HG02884 (cell line): Measurements from ENCODE around the gene DHX40.
"Not testable (repeated sequence)": the region's sequence is repeated elsewhere in the genome, so short reads cannot be mapped to it uniquely, and the experiment has no call there.

Source experiments
- ATAC-seq: cut with Tn5 transposase; IDR thresholded peaks from one replicate; pipeline ENCODE4 v1.9.1; 2021; ENCODE audit warnings: mild to moderate bottlenecking, moderate library complexity; ENCODE audit not compliant: unreplicated experiment

DHX40 gene

DNA sequence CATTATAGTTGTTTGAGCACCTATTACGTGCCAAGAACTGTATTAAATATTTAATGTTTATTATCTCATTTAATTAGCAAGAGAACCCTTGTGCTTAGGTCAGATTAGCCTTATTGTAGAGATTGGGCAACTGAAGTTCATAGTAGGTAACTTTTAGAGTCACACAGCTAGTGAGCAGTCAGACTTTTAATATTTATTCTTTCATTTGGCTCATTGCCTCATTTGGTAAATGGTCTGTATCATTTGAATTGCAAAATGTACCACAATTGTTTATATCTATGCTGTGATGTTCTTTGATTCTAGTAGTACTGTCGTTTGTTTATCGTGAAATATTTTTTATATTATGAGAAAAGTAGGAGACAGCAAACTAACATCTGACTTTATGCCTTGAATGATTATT, 61.9 kb downstream of the DHX40 start:
- ATAC-seq: no peak

DNA sequence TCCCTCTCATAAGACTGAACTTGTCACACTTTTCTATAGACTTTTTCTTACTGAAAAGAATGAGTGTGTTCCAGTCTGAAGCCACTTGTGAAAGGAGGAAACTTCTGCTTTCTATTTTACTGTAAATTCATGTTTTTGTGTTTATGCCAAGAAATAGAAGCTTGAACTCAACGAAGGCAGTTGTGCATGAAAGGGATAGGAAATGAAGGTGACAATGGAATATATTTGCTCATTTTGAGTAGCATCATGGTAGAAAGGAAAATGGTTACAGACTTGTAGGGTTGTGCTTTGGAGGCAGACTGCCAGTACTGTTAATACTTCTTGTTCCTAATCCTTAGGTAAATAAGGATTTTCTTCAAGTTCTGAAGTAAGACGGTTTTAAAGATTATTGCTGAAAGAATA, 62.4 kb downstream of the DHX40 start:
- ATAC-seq: no peak

DNA sequence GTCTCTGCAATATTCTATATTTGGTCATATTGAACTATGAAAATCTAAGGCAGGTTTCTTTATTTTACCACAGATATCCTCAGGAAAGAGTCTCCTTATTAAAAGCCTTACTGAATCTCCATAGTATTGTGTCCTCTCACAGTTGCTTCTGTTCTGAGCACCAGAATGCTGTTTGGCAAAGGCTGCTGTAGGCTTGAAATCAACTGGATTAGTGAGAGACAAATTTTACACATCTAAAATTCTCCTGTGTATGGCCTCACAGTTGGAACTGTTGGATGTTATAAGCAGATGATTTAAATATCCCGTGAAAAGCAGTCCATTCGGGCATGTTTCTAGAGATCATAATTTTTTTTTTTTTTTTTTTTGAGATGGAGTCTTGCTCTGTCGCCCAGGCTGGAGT, 63.8 kb downstream of the DHX40 start:
- ATAC-seq: no peak

DNA sequence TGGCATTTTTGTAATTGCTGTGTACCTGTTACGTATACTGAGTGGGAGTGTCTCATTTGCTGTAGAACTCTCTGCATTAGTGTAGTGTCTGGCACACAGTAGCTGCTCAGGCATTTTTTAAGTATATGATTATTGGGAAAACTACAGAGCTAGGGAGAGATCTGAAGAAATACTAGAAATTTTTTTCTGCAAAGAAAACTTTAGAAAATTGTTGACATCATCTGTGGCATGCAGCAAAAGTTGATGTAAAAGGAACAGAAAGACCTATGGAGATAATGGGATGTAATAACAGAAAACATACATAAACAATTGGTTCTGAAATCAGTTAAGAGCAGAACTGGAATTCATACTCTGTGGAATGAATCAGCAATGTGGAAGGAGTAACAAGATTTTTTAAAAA, 65.9 kb downstream of the DHX40 start:
- ATAC-seq: no peak

DNA sequence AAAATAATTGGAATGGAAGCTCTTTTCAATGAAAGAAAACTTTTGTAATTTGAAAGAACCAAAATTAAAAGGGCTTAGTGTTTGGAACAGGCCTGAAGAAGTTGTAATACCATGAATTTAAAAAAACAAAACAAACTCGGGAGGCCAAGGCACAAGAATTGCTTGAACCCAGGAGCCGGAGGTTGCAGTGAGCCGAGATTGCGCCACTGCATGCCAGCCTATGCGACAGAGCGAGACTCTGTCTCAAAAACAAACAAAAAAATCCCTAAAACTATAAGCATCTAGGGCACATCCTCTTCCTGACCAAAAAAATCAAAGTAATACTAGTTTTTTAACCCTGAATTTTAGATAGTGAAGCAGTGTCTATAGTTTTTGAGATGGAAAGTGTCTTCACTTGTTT, 67.0 kb downstream of the DHX40 start:
- no peak for ATAC-seq

DNA sequence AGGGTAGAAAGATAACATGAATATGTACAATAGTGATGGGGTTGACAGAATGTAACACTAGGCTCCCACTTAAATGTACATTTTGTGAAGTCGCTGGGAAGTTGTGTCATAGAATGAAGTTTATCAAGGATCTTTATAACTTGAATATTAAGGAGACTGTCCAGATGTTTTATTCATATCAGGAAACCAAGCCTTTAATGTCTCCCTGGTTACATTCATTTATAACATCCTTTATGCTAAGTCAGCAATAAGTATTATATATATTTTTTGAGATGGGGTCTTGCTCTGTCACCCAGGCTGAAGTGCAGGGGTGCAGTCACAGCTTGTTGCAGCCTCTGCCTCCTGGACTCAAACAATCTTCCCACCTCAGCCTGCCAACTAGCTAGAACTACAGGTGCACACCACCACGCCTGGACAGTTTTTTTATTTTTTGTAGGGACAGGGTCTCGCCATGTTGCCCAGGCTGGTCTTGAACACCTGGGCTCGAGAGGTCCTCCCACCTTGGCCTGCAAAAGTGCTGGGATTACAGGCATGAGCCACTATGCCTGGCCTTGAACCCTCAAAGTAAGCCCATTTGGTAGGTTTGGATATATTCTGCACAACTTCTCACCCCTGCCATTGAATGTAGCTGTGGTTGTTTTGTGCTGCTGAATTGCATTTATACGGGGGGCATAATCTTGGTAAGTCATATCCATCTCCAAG, 68.4 kb downstream of the DHX40 start:
- ATAC-seq: no peak

DNA sequence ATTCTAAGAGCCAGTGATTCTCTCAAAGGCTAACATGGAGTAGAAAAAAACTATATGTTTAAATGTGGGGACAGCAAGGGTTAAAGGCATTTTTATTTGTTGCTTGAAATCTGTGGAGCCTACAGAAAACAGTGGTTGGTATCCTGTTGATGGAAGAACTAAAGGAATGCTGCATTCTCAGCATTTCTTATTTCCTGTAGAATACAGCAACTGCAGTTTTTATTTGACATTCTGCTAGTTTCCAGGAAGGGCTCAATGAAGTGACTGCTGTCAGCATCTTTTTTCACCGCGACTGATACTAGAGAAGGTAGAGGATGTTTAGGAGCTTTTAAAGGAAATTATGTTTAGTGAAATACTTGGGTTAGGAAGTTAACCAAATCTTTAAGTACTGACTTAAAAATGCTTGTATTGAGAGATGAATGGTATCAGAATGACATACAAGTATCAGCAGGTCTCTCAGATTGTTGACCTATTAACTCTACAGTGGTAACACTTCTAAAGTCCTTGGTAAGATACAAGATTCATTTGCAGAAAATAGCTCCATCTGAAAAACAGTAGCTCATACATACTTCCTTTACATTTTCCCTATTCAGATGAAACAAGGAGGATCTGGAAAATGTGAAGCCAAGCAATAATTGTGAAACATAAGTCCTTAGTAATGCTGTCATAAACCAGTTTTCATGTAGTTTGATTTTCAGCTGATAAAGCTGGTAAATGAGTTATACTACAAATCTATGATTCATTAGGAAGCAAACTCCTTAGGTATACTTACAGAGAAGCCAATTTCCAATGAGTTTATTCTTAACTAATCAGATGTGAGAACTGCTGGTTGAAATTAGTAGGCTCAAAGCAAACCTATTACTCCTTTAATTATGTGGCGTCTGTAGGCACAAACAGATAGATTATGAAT, 69.5 kb downstream of the DHX40 start:
- ATAC-seq: no peak

DNA sequence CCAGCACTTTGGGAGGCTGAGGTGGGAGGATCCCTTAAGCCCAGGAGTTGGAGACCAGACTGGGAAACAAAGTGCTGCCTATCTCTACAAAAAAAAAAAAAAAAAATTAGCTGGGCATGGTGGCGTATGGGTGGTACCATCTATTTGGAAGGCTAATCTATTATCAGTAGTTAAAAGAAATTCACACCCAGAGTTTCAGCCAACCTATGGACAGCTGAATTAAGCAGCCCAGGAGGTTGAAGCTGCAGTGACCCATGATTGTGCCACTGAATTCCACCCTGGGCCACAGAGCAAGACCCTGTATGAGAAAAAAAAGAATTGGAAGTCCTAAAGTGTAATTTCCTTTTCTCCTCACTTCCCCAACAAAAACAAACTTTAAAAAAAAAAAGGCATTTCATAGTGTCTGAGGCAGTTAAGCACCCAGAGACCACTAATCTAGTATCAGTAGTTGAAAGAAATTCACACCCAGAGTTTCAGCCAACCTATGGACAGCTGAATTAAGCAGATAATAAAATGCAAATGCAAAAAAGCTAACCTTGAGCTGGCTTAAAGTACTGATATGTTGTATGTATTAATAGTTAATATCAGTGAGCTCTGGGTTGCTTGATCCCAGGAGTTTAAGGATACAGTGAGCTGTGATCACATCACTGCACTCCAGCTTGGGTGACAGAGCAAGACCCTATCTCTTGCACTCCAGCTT, 72.4 kb downstream of the DHX40 start:
- ATAC-seq: no peak

DNA sequence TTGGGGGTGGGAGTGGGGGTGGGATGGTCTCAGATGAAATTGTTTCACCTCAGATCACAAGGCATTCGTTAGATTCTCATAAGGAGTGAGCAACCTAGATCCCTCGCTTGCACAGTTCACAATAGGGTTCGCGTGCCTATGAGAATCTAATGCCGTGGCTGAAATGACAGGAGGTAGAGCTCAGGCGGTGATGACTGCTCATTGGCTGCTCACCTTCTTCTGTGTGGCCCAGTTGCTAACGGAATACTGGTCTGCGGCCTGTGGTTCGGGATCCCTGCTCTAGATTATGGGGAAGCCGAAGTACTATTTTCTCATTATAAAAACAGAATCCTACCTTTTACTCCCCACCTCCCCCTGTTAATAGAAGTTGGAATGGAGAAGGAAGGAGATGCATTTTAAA, 73.1 kb downstream of the DHX40 start:
- ATAC-seq: no peak

DNA sequence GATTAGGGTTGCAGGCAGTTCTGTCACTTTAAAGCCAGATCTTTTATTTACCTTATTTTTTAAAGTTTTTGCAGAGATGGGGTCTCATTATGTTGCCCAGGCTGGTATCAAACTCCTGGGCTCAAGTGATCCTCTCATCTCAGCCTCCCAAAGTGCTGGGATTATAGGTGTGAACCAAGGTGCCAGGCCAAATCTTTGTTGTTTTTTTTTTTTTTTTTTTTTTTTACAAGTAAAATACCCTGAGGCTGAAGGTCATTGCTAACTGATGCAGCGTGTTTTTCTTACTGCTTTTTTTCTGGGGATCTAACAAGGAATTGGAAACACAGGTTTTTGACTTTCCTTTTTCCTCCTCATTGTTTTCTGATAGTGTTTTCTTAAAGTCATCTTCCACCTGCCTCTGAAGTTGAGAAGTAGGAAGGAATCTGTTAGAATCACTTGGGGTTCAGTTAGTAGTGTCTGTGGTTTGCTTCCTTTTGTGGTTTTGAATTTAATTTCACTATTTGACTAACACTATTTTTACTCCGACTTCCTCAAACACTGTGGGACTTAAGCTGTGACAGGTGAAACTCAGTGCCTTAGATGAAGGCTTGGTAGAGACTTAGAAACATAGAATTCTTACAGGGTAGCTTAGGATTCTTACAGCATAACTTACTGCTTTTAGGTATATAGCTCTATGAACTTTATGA, 76.5 kb downstream of the DHX40 start:
- ATAC-seq: peak; percentile 81

DNA sequence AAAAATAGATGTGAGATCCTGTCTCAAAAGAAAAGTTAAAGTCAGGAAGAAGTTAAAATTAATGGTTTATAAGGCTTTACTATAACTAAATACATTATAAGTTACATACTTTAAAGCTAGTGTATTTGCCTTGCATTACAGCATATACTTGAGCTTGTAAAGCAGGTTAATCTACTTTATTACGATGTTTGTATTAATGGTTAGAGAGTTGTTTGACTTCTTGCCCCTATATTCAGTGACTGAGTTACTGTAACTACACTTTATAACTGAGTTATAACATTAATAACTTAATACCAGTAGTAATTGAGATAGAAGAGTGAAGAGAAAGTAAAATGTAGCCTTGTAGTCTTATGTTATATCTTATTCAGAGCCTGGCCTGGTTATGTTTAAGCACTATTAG, 77.2 kb downstream of the DHX40 start:
- no peak for ATAC-seq

DNA sequence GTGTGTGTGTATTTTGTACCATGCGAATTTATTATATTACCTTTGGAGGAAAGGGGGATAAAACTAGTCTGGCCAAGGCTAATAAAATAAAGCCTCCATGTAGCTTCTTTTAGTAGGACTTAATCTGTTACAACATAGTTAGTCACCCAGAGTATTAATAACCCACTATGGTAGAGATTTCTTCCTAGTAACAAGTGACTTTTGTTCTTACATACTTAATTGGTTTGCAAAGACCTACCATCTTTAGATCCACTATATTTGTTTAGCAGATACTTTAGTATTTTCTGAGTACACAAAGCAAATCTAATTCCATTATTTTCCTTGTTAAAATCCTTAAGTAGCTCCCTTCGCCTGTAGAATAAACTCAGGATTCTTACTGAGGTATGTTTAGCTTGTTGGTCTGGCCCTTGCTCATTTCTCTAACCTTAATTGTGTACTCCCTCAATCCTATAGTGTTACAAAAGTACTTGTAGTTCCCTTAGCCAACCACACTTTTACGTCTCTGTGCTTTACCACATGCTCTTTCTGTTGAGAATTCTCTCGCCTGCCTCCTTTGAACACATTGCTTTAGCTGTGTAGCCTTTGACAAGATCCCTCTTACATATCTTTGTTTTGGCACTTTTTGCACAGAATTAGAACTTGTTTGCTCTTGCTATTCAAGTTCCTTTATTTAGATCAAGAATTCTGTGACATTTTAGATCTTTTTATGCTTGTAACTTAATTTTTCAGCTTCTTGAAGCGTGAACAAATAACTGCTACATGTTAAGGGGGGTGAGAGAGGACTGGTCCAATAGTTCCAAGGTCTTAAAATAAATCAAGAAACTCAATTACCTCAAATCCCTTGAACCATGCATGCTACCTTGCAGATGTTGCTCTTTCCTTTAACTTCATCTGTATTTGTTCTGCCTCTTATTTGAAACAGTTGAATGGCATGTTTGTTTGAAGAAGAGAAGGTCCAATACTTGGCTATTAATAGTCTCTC, 78.0 kb downstream of the DHX40 start:
- ATAC-seq: no peak

DNA sequence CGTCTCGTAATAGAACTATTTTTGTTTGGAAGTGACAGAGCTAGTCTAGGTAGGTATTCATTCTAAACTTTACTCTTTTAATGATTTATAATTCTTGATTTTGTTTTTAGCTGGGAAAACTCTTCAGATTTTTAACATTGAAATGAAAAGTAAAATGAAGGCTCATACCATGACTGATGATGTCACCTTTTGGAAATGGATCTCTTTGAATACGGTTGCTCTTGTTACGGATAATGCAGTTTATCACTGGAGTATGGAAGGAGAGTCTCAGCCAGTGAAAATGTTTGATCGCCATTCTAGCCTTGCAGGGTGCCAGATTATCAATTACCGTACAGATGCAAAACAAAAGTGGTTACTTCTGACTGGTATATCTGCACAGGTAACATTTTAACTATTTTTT, 81.9 kb downstream of the DHX40 start:
- ATAC-seq: no peak

DNA sequence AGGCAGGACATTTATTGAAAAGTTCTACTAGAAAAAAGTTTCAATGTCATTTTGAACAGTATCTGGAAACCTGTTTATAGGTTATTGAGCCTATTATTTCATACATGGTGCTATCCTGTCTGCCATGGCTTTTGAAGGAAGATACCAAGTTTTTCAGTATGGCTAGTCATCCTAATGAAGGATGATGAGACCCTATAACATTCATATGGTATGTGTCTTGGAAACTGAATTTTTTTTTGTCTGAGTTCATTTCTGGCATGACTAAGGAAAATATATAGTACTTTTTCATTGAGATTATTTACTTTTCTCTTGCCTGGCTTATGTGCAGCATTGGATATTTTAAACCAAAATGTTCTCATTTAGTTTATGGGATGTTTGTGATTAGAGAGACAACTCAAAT, 84.5 kb downstream of the DHX40 start:
- ATAC-seq: no peak

DNA sequence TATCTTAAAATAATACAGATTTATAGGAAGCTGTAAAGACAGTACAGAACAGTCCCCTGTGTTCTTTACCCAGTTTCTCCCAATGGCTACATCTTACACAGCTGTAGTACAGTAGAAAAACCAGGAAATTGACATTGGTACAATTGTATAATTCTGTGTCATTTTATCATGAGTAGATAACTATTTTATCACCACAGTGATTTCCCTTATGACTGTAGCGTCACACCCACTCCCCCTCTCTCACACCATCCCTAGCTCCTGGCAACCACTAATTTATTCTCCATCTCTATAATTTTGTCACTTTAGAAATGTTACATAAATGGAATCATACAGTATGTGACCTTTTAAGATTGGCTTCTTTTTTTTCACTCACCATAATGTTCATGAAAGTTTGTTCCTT, 85.2 kb downstream of the DHX40 start:
- no peak for ATAC-seq

DNA sequence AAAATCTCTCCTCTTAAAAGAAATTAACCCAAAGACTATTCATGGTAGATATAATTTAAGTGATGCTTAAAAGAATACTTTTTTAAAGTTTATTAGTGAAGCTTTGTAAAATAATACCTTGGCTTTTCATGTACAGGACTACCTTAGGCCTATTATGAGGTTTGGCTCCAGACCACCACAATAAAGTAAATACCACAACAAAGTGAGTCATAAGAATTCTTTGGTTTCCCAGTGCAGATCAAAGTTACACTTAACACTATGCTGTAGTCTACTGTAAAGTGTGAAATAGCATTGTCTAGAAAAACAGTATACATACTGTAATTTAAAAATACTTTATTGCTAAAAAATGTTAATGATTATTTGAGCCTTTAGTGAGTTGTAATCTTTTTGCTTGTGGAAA, 85.9 kb downstream of the DHX40 start:
- no peak for ATAC-seq

DNA sequence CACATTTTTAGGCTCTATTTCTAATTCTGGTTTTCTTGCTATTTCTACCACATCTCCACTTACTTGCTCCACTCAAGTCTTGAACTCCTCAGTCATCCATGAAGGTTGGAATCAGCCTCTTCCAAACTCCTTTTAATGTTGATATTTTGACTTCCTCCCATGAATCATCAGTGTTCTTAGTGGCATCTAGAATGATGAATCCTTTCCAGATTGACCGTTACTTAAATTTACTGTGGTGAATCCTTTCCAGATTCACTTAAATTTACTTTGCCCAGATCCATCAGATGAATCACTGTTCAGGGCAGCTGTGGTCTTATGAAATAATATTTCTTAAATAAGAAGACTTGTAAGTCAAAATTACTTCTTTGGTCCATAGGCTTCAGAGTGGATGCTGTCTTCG, 86.7 kb downstream of the DHX40 start:
- ATAC-seq: no peak

DNA sequence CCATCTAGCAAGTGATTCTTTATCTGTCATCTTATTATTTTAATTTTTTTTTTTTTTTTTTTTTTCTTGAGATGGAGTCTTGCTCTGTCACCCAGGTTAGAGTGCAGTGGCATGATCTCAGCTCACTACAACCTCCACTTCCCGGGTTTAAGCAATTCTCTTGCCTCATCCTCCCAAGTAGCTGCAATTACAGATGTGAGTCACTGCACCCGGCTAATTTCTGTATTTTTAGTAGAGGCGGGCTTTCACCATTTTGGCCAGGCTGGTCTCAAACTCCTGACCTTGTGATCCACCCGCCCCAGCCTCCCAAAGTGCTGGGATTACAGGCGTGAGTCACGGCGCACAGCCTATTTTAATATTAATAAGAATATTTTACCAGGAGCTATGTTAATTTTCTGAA, 91.2 kb downstream of the DHX40 start:
- not testable (repeated sequence) for ATAC-seq
